HL-60 (cell line): ENCODE measurements around the gene GRID1.

Experiments
- DNase-seq, 2 experiments: peaks; one replicate each; pipeline ENCODE4 v3.0.0-alpha.2; 2010 to 2020; ENCODE audit warnings: low read depth in 1 of 2, low spot score in 1 of 2
- H3K27ac ChIP-seq: fragments of 250-450 bp; sonication (Bioruptor Pico); replicated peaks from 2 replicates; pipeline ENCODE4 v1.5.1; 2020; ENCODE audit warnings: mild to moderate bottlenecking, moderate library complexity
- H3K27me3 ChIP-seq: fragments of 250-450 bp; sonication (Bioruptor Pico); 2 replicates; pipeline ENCODE4 v1.5.1; 2021; ENCODE audit warnings: mild to moderate bottlenecking, moderate library complexity; ENCODE audit not compliant: insufficient read depth, poor library complexity, severe bottlenecking
- H3K4me3 ChIP-seq: replicated peaks from 2 replicates; pipeline ENCODE4 v1.5.1; 2011; ENCODE audit warnings: mild to moderate bottlenecking, control low read depth, low read length; ENCODE audit not compliant: insufficient read depth
- GABPA ChIP-seq: IDR thresholded peaks from 2 replicates; pipeline ENCODE4 v1.6.1; 2012; ENCODE audit warnings: low read depth
- POLR2AphosphoS5 ChIP-seq: IDR thresholded peaks from 2 replicates; pipeline ENCODE4 v1.6.1; 2012; ENCODE audit warnings: low read depth
- SPI1 ChIP-seq: IDR thresholded peaks from 2 replicates; pipeline ENCODE4 v1.6.1; 2012; ENCODE audit warnings: low read depth, mild to moderate bottlenecking, borderline replicate concordance
- TF ChIP-seq, protein P1 (sequence below): IDR thresholded peaks from 2 replicates; pipeline ENCODE4 v1.6.1; 2012; ENCODE audit warnings: low read depth; ENCODE audit not compliant: insufficient replicate concordance
- TF ChIP-seq, protein P2 (sequence below): IDR thresholded peaks from one replicate; pipeline ENCODE4 v1.5.1; 2011; ENCODE audit warnings: low read length, control low read depth, inconsistent platforms; ENCODE audit not compliant: insufficient read depth

Gene GRID1

DNA sequence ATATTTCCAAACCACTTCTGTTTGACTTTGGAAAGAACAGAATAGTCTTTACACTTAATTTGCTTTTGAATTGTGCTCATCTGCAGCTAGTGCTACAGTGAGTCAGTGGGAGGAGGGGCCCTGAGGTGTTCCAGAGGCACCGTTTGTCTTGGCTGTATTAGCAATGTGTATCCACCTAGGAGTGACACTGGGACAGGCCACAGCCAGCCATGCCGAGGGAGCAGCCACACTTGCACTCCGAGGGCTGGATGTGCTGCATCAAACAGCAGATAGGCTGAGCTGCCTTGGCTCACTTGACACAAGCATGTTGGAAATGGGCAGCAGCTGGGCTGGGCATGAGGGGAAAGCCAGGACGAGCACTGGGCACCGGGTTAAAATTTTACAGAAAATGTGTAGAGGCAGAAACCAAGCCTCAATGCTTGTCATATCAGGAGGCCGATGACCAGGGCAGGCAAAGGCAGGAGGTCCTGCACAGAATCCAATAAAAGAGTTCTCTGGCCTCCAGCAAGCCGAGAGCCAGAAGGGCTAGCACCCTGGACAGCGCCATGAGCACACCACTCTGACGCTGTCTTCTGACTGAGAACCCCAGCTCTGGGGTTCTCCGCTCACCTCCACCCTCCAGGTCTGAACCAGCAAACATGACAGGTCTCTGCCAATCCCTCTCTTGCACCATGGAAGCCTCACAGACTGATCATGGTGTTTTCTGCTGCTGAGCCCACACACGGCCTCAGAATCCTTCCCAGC, 163.3 kb downstream of the GRID1 start:
- TF ChIP-seq, protein P1, sequence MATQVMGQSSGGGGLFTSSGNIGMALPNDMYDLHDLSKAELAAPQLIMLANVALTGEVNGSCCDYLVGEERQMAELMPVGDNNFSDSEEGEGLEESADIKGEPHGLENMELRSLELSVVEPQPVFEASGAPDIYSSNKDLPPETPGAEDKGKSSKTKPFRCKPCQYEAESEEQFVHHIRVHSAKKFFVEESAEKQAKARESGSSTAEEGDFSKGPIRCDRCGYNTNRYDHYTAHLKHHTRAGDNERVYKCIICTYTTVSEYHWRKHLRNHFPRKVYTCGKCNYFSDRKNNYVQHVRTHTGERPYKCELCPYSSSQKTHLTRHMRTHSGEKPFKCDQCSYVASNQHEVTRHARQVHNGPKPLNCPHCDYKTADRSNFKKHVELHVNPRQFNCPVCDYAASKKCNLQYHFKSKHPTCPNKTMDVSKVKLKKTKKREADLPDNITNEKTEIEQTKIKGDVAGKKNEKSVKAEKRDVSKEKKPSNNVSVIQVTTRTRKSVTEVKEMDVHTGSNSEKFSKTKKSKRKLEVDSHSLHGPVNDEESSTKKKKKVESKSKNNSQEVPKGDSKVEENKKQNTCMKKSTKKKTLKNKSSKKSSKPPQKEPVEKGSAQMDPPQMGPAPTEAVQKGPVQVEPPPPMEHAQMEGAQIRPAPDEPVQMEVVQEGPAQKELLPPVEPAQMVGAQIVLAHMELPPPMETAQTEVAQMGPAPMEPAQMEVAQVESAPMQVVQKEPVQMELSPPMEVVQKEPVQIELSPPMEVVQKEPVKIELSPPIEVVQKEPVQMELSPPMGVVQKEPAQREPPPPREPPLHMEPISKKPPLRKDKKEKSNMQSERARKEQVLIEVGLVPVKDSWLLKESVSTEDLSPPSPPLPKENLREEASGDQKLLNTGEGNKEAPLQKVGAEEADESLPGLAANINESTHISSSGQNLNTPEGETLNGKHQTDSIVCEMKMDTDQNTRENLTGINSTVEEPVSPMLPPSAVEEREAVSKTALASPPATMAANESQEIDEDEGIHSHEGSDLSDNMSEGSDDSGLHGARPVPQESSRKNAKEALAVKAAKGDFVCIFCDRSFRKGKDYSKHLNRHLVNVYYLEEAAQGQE = peak; percentile 98
- TF ChIP-seq, protein P2, sequence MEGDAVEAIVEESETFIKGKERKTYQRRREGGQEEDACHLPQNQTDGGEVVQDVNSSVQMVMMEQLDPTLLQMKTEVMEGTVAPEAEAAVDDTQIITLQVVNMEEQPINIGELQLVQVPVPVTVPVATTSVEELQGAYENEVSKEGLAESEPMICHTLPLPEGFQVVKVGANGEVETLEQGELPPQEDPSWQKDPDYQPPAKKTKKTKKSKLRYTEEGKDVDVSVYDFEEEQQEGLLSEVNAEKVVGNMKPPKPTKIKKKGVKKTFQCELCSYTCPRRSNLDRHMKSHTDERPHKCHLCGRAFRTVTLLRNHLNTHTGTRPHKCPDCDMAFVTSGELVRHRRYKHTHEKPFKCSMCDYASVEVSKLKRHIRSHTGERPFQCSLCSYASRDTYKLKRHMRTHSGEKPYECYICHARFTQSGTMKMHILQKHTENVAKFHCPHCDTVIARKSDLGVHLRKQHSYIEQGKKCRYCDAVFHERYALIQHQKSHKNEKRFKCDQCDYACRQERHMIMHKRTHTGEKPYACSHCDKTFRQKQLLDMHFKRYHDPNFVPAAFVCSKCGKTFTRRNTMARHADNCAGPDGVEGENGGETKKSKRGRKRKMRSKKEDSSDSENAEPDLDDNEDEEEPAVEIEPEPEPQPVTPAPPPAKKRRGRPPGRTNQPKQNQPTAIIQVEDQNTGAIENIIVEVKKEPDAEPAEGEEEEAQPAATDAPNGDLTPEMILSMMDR = no peak
- no peak for DNase-seq
- no peak overlapping the region for H3K27ac ChIP-seq
- no peak overlapping the region for H3K4me3 ChIP-seq
- no peaks in the 10 kb centered on the region for H3K27me3 ChIP-seq

DNA sequence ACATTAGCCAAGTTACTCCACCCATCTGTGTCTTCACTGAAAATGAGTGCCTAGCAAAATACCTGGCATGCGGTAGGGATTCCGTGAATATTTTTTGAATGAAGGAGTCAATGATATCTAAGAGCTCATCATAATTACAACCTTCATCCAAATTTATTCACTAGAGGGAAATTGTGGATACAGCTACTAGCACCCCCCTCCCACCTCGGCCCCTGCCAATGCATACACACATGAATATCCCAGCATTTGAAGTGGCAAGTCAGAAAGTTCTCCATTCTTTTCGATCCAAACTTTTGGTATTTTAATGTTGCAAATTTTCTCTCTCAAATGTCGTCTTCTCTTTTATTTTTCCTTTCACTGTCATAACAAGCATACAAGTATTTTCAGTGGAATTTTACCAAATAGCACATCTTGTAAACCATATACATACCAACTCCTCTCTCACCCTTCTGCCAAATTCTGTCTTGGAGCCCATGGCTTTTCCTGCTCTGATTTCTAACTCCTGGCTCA, 164.3 kb downstream of the GRID1 start:
- H3K27me3 ChIP-seq = no peaks in the 10 kb centered on the region

DNA sequence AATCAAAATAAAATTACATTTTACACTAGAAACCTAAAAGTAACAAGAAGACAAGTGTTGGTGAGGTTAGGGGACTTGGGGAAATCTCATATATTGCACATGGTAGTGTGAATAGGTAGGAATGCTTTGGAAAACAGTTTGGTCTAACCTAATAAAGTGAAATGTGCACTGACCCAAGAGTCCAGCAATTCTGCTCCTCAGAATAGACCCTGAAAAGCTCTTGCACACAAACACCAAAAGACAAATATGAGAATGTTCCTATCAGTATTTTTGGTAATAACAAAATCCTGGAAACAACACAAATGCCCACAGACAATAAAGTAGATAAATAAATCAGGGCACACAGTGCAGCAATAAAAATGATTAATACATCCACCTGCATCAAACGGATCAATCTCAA, 165.7 kb downstream of the GRID1 start:
- H3K27me3 ChIP-seq = no peaks in the 10 kb centered on the region
- no peak overlapping the region for H3K27ac ChIP-seq
- no peak for TF ChIP-seq GABPA
- TF ChIP-seq, protein P1 = no peak
- TF ChIP-seq, protein P2 = no peak
- no peak for TF ChIP-seq POLR2AphosphoS5

More for the DNA sequence above, 164.3 kb downstream of the GRID1 start:
- TF ChIP-seq, protein P1 = no peak
- no peak for TF ChIP-seq POLR2AphosphoS5
- no peak for TF ChIP-seq GABPA
- TF ChIP-seq, protein P2 = no peak
- TF ChIP-seq SPI1 = no peak
- DNase-seq = no peak
- H3K27ac ChIP-seq = no peak overlapping the region
- H3K4me3 ChIP-seq = no peak overlapping the region

More for the DNA sequence above, 165.7 kb downstream of the GRID1 start:
- no peak overlapping the region for H3K4me3 ChIP-seq
- no peak for DNase-seq
